HG02885 (cell line): Measurements from ENCODE around the gene C7.

Experiments
- ATAC-seq: cut with Tn5 transposase; IDR thresholded peaks from one replicate; pipeline ENCODE4 v1.9.1; 2021; ENCODE audit warnings: mild to moderate bottlenecking; ENCODE audit not compliant: unreplicated experiment, poor library complexity

The C7 gene

DNA sequence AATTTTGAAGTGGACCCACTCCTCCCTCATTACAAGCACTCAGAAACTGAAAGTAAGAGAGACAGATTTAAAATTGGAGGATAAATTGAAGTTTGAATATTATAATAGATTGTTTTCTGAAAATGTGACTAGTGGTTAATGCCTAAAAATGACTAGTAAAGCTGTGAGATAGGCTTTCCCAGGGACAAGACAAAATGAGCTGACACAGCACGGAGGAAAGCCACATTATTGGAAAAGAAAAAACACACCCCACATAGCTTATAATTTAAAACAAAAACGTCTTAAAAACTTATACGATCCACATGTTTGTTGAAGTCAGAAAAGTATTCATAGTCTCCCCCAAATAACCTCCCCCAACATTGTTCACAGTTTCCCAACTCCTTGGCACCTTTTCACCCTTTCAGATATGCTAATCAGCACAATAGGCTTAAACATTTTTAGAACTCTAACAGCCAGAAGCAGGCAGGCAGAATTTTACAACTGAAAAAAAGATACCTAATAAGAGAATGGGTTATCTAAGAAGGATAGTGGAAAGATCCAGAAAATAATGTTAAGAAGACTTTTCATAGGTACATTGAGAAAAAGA, 6.1 kb downstream of the C7 start:
- ATAC-seq = no peak

DNA sequence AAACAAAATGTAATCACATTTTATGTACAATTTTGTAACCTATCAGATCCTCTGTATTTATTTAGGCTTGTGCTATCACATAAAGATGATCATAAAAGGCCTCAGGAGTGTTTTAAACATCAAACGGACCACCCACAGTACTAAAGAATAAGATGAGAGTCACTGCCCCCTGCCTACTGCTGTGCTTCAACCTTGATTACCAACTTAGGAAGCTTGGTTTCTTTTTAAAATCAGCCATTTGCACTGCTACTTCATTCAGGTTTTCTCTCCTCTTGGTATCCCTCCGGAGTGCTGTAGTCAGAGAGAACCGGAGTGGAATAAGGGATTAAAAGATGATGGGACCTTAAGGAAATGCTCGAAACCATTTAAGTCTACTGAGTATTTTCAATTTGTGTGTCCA, 6.9 kb downstream of the C7 start:
- no peak for ATAC-seq

DNA sequence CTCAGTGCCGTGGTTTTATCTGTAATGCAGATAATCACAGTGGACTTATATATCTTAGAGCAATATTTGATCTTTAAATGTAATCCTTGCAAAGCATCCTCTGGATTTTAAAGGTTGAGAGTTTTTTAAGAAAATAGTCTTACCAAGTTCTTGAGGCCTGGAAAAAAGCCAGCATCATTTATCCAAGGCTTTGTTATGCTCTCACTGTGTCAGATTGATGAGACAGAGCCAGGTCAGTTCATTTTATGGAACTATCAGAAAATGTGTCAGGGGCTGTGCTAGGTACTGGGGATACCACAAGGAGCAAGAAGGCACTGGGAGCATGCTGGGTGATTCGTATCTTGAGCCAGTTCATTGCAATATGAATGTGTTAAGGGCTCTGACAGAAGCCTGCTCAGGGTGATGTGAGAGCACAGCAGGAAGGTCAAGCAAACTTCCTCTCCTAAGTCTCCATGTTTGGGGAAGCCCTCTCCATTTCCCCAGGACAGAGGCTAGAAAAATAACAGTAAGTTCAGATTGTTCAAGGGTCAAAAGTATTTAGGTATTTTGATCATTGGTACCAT, 19.7 kb downstream of the C7 start:
- no peak for ATAC-seq

DNA sequence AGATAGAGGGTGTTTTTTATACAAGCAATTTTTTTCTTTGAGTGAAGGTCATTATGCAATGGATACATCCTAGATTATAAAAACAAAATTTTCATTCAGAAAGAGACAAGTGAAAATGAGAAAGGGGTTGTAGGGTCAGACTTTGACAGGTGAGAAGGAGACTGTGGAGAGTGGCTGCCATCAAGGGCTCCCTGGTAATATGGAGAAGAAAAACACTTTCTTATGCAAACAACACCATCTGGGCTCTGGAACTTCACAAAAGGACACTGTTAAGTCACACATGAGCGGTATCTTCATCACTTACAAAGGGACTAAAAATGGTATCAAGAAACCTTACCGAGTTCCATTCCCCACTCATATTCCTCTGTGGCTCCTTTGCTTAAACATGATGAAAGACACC, 23.5 kb downstream of the C7 start:
- ATAC-seq = no peak

- no peak for ATAC-seq
Observed at GRCh38 chr5:40937075-40937474, 27.8 kb downstream of the C7 start.

DNA sequence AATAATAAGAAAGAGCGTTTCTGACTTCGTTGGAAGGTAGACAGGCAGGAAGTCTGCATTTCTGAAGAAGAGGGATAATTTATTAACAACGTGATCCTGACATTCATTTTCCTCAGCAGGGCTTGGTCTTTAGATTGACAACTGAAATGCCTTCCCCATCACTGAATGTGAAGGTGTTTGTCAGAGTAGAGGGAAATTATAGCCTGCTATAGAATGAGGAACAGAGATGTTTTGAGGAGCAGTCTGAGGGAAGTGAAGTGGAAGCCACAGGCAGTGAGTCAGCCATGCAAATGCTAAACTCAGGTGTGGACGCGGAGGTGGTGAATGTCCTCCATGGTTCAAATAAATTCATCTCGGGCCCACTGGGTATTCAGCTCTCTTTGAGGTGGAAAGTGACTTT, 30.5 kb downstream of the C7 start:
- ATAC-seq = no peak

- no peak for ATAC-seq
Observed at GRCh38 chr5:40945111-40945510, 35.8 kb downstream of the C7 start.

DNA sequence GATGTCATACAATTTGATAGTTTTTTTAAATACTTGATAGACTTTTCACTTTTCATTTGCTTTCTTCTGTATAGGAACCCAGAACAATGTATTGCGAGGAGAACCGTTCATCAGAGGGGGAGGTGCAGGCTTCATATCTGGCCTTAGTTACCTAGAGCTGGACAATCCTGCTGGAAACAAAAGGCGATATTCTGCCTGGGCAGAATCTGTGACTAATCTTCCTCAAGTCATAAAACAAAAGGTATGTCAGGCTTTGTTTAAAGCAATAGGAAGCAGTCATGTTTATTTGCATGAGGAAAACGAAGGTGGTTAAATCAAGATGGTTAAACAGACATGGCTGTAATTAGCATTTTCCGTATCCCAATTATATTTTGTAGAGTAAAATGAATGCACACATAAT, 46.0 kb downstream of the C7 start:
- ATAC-seq = no peak

DNA sequence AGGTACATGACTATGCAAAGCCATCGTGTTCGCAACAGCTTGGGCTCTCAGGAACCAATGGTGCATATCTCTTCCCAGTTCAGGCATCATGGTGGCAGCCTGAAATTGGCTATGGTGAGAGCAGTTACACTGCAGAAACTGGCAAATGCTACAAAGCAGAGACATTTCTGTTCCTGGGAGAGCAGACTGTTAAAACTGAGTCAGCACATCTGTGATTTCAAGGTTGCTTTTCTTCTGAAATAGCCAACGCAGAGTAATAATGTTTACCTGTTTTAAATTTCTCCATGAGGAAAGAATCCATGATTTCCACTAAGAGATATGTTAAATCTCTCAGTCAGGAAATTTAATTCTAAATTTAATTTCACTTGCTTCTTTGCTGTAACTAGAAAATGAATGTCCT, 47.8 kb downstream of the C7 start:
- ATAC-seq = no peak

GRCh38 chr5:40958811-40959210, 49.5 kb downstream of the C7 start:
- no peak for ATAC-seq

- no peak for ATAC-seq
Observed at GRCh38 chr5:40960037-40960436, 50.7 kb downstream of the C7 start.

DNA sequence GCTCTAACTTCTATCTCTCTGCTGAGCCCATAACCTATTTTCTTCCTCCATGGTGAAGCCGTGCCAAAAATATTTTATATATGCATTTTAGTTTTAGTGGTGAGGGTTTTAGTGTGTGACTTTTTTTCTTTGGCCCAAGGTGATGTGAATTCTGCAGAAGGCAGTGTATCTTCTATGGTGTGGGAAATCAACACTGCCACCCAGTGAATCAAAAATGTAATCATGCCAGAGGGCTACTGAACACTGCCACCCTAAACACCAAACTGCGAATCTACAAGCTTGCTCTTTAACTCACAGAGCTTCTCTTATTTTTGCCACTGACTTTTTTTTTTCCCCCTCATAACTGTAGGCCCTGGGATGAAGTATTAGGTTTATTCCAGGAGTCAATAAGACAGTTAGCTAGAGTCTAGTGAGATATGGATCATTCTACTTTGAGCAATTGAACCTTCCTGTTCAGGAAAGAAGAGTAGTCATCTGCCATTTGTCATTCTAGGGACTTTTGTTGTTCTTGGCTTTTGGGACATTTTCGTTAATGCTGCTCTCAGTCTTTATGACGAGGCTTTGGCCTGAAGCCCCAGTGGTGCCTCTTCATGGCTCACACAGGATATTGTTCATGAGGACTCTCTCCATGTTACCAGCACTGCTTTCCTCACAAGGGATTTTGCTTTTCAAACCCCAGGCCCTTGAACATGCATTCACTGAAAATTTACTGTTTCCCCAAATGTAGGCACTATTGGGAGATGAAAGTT, 53.1 kb downstream of the C7 start:
- no peak for ATAC-seq

- ATAC-seq = no peak
Observed at GRCh38 chr5:40972434-40972833, 63.1 kb downstream of the C7 start.

DNA sequence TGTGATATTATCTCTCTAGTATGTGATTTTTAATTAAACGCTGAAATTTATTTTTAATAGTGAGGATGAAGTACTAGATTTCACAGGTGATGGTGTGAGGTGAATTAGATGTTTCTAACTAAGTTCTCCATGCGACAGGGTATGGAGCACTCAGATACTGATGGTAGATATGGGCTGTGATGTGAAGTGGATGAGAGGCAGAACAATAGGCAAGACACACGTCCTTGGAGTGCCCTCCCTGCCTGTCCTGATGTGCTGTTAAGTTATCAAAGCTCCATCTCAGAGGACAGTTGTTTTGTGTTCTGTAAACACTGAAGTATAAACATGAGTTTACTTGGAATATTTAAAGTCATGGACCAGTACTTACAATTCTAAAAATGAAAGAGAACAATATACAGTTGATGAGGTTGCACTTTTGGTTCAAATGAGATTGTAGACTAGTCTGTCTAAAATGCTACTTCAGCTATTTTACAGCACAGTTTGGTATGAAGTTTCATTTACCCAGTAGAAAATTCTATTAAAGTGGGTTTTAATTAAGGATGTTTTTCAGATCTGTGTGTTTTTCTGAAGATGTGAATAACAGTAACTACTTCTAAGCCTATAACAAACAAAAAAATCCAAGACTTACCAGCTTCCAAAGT, 64.2 kb downstream of the C7 start:
- no peak for ATAC-seq

DNA sequence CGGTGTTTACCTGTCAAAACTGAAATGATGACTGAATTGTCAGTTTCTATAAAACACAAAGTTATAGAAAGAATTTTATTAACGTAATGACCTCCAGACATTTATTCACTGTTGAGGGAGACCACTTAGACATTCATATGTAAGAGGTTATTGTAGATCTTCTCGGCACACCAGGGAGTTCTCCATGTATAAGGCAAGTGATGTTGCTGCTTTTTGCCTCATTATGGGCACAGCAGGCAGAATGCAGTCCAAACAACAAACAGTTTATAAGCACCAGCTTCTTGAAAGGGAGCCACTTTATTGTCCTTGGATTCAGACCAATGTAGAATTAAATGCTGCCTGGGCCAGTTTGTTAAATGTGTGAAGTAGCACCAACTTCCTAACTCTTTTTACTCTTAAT, 66.7 kb downstream of the C7 start:
- no peak for ATAC-seq

GRCh38 chr5:40976836-40977235, 67.5 kb downstream of the C7 start:
- ATAC-seq = no peak

GRCh38 chr5:40981420-40981819, 72.1 kb downstream of the C7 start:
- ATAC-seq = no peak

GRCh38 chr5:40983781-40984180, 74.5 kb downstream of the C7 start:
- ATAC-seq = no peak

GRCh38 chr5:40984884-40985283, 75.6 kb downstream of the C7 start:
- ATAC-seq = no peak

- no peak for ATAC-seq
Observed at GRCh38 chr5:40985501-40985900, 76.2 kb downstream of the C7 start.

DNA sequence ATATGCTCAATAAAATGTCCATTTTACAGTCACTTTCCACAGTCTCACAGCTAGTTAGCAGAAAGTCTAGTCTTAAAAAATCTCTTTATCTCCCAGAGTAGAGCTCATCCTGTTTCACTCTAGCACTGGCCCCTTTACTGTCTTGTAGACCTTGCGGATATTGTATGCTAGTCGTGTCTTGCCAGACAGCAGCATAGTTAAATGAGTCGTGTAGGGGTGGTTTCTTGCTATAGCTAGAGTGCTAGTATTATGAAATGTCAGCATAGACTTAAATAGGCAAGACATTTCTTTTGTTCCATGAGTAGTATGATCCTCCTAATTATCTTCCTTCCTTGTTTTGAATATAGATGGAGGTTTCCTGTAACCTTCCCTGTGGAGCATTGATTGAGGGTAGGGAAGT, 77.4 kb downstream of the C7 start:
- ATAC-seq = no peak

DNA sequence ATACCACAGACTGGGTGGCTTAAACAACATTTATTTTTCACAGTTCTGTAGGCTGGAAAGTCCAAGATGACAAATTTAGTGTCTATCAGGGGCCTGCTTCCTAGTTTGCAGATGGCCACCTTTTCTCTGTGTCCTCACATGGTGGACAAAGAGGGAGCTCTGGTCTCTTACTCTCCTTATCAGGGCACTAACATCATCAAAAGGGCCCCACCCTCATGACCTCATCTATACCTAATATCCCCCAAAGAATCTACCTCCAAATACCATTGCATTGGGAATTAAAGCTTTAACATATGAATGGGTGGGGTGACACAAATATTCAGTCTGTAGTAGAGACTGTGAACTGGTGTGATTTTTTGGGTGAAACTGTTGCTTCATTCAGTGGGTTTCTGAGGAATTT, 78.1 kb downstream of the C7 start:
- no peak for ATAC-seq
